T47D (cell line): ENCODE measurements around the gene SUSD4.
"Not testable (repeated sequence)": the region's sequence is repeated elsewhere in the genome, so short reads cannot be mapped to it uniquely, and the experiment has no call there.

Source experiments
- DNase-seq, 2 experiments: peaks; one replicate each; pipeline versions ENCODE4 v3.0.0 to v3.0.0-alpha.2; 2011 to 2012; ENCODE audit warnings: low read depth in 1 of 2, low spot score in 1 of 2
- JUND ChIP-seq: IDR thresholded peaks from 2 replicates; pipeline ENCODE4 v1.6.1; 2012; ENCODE audit warnings: low read depth
- in situ Hi-C: cut with HindIII; loops from 2 replicates; pipeline ENCODE4 v1.10.0; 2016; ENCODE audit warnings: low sequenced_read_pairs, low pct_unique_long_range_greater_than_20kb

SUSD4 gene, protein sequence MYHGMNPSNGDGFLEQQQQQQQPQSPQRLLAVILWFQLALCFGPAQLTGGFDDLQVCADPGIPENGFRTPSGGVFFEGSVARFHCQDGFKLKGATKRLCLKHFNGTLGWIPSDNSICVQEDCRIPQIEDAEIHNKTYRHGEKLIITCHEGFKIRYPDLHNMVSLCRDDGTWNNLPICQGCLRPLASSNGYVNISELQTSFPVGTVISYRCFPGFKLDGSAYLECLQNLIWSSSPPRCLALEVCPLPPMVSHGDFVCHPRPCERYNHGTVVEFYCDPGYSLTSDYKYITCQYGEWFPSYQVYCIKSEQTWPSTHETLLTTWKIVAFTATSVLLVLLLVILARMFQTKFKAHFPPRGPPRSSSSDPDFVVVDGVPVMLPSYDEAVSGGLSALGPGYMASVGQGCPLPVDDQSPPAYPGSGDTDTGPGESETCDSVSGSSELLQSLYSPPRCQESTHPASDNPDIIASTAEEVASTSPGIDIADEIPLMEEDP

DNA sequence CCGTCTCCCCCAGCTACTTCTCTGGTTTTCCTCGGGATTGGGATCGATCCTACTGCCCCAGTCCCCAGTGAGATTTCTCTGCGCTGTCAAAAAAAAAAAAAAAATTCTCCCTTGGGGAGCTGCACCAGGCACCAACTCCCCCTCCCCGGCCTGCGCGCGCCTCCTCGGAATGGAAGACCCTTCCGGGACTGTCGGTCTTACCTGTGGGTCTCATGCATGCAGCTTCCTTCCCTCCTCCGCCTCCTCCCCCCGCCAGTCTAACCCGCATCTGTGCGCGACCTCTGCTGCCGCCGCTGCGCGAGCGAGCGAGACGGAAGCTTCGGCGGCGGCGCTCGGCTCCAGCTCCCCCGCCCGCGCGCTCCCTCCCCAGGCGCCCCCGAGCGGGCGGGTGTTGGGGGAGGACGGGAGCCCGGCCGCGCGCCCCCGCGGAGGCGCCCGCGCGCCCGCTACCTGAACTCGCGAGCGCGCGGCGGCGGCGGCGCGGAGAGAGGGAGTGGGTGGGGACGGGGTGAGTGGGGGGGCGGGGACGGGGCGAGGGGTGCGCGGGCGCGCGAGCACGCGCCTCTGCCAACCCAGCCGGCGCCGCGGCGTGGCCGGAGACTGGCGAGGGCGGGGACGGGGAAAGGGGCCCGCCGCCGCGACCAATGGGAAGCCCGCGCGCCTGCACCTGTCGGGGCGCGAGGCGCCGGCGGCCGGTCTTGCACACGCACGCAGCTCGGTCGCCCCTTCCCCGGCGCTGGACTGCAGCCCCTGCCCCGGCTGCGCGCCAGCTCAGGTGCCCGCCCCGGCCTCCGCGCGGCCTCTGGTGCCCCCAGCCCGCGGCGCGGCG is at the start of gene SUSD4:
Gene SUSD4 (minus strand): TSS at position 321 of the 829 bp plus-strand sequence. CDS start 751 bp downstream, outside the sequence.
- no peak for TF ChIP-seq JUND
- DNase-seq: peak; percentile 84 to 94
- in situ Hi-C loops: no loop called here

DNA sequence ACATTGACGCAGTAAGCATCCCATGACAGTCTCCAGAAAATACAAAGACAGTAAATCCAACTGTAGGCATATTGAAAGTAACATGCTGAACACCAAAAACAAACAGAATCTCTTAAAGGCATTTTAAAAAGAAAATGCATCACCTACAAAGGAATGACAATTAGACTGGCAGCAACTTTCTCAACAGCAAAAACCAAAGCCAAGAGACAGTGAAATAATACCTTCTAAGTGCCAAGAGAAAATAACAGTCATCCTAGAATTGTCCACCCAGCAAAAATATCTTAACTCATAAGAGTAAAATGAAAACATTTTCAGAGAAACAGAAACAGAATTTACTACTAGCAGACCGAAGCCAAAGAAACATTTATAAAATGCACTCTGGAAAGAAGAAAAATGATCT is 49.2 kb upstream of the SUSD4 start:
- no peak for DNase-seq
- TF ChIP-seq JUND: no peak
- in situ Hi-C loops: no loop called here

DNA sequence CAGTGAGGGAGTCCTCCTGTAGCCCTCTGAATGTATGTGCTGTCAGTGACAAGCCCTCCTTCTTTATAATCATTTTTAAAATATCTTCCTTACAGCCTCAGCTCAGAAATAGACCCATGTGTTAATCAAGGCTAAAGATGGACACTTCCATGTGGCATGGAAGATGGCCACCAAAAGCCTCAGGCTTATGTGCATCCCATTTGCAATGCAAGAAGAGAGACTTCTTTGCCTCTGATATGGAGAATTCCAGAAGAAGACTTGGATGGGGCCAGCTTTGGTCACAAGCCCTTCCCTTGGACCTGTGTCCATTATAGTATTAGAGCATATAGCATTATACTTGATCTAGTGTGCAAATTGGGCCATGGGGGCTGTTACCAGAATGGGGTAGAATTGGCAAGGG is 47.7 kb upstream of the SUSD4 start:
- TF ChIP-seq JUND: no peak
- in situ Hi-C loops: no loop called here
- DNase-seq: no peak

DNA sequence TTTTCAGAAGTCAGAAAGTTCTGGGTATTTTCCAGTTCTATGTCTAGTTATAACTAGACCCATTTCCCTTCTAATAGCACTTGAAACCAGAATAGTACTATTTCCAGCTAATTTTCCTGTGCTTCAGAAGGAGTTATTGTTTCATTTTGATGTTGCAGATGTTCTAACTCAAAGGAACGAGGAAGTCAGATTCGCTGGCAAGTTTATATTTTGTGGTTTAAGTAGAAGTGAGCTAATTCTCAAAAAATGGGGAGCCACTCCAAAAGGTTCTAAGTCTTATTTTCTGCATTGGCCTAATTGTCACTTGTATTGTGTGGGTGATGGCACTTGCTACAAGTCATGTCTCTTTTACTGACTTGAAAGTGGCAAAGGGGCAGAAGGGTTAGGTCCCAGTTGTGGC is 47.3 kb upstream of the SUSD4 start:
- no peak for DNase-seq
- in situ Hi-C loops: no loop called here
- TF ChIP-seq JUND: no peak

DNA sequence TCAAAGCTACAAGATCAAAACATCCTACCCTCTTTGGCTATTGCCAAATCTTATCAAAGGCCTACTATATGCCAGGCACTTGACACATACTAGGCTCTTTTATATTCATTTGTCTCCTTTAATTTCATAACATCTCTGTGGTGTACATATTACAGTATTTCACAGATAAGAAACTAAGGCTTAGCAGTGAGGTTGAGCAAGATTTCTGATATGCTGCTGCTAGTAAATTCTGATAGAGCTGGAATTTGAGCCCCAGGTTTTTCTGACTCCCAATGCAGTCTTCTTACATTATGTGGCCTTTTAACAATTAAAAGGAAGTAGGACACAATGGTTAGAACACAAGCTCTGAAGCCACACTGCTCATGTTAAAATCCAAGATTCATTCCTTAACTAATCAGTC is 46.1 kb upstream of the SUSD4 start:
- DNase-seq: no peak
- in situ Hi-C loops: no loop called here
- no peak for TF ChIP-seq JUND

DNA sequence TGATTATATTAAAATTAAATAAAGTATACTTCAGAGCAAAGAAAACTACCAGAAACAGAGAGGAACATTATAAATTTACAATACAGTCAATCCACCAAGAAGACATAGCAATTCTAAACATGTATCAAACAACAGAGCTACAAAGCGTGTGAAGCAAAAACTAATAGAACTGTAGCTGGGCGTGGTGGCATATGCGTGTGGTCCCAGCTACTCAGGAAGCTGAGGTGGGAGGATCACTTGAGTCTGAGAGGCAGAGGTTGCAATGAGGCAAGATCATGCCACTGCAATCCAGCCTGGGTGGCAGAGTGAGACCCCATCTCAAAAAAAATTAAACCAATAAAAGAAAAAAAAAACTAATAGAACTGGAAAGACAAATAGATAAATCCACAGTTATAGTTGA is 41.5 kb upstream of the SUSD4 start:
- in situ Hi-C loops: no loop called here
- TF ChIP-seq JUND: no peak
- DNase-seq: no peak

DNA sequence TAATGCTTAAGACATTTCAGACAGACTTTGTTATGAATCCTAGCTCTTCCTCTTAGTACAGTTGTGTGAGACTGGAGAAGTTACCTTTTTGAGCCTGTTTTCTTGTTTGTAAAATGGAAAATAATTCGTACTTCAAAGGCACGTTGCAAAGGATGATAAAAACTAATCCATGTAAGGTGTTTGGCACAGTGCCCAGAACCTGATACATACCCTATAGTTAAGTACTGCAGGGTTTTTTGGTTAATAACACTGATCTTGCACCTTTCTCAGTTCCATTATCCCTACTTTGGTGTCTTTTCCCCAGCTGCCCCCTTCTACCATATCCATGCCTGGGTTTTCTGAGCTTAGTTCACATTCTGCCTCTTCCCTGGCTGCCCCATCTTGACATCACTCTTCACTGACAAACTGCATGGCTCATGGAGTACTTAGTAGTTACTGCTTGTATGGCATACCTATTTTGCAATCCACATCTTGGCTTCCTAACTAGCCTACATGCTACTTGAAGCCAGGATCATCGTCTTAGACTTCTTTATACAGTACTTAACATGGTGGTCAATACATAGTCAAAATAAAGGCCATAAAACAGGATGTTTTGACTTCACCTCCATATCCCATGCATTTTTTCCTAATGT is 39.3 kb upstream of the SUSD4 start:
- in situ Hi-C loops: no loop called here
- no peak for DNase-seq
- no peak for TF ChIP-seq JUND

DNA sequence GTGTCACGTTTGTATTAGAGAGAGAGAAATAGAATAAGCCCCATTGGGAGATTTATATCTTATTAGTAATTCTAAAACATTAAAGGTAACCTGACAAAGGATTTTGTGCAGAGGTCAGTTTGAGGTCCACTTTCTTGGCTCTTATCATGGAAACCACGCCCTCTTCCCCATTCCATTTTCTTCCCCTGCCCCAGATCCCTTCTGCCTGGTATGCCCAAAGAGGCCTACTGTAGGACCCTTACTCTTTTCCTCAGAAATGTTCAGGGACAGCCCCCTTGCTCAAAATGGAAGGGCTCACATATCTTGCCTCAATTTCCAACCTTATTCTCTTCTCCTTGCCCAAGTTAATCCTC is 38.8 kb upstream of the SUSD4 start:
- no peak for DNase-seq
- TF ChIP-seq JUND: no peak
- in situ Hi-C loops: no loop called here

DNA sequence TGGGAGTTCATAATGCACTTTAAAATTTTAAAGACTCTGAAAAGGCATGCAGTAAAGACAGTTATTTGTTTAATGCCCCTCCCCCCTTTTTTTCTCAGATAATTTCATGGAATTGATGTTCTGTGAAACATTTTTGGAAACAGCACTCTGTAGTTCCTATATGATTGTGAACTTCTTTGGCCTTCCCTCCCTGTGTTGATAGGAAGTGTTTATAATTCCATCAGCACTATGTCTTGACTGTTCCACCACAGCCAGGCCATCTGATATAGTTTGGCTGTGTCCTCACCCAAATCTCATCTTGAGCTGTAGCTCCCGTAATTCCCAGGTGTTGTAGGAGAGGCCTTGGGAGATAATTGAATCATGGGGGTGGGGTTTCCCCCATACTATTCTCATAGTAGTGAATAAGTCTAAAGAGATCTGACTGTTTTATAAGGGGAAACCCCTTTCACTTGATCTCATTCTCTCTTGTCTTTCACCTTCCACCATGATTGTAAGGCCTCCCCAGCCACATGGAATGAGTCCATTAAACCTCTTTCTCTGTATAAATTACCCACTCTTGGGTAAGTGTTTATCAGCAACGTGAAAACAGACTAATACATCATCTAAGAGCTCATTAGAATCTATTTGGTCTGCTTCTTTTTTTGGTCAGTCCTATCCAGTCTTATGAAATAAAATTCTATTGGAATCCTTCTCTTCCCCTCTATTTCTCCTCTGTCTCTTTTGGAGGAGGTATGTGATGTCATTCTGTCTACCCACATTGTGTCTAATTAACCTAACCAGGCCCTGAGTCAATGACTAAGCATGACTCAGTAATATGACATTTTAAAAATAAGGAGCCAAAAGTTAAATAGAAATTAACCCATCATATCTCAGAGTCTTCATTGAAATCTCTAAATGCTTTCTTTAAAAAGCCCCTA is 38.2 kb upstream of the SUSD4 start:
- no peak for DNase-seq
- in situ Hi-C loops: no loop called here
- no peak for TF ChIP-seq JUND

DNA sequence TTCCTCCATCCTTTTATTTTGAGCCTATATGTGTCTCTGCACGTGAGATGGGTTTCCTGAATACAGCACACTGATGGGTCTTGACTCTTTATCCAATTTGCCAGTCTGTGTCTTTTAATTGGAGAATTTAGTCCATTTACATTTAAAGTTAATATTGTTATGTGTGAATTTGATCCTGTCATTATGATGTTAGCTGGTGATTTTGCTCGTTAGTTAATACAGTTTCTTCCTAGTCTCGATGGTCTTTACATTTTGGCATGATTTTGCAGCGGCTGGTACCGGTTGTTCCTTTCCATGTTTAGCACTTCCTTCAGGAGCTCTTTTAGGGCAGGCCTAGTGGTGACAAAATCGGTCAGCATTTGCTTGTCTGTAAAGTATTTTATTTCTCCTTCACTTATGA is 35.4 kb upstream of the SUSD4 start:
- in situ Hi-C loops, DNase-seq: not testable (repeated sequence)

DNA sequence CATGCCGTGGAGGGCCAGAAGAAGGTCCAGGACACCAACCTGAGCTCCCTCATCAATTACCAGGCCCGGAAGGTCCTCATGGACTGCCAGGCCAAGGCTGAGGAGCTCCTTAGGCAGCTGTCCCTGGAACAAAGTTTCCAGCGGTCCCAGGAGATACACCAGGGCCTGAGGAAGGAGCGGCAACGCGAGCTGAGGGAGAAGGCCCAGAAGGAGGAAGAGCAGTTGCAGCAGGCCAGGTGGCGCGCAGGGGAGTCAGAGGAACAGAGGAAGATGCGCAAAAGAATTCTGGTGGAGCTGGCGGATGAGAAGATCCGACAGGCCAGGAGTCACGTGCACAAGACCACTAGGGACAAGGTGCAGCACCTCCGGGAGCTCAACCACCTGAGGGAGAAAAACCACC is 30.7 kb upstream of the SUSD4 start:
- in situ Hi-C loops: no loop called here
- TF ChIP-seq JUND: no peak
- DNase-seq: no peak

DNA sequence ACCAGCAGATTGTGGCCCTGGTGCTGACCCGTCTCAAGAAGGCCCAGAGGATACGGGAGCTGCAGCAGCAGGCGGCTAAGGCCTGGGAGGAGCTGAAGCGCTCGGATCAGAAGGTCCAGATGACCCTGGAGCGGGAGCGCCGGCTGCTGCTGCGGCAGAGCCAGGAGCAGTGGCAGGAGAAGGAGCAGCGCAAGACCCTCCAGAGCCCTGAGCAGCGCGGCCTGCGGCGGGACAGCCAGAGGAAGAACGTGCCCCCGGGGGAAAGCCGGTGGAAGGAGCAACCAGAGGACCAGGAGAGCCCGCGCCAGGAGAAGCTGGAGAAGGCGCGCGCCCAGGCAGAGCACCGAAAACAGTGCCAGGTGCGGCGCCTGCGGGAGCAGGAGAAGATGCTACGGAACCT is 30.3 kb upstream of the SUSD4 start:
- DNase-seq: no peak
- in situ Hi-C loops: no loop called here
- TF ChIP-seq JUND: no peak
